ENCODE data around the gene KRTAP12-3.

Gene KRTAP12-3

GRCh38 chr21:44703731-44704635 lies 46.3 kb downstream of the KRTAP12-3 start:
- DNase-seq (ENCODE audit: low read depth), result no peak
- in situ Hi-C loops (cut with HindIII; ENCODE audit: low sequenced_read_pairs), result no loop called here

GRCh38 chr21:44704636-44705001 lies 46.9 kb downstream of the KRTAP12-3 start:
- no peak for TF ChIP-seq CTCF (IDR thresholded peaks at IDR 0.05; ENCODE audit: low read depth, low read length, missing control alignments)
- no peak for DNase-seq (ENCODE audit: low read depth)
- H3K4me3 ChIP-seq (ENCODE audit: low read depth, low read length), result no peak overlapping the region
- in situ Hi-C loops (cut with HindIII; ENCODE audit: low sequenced_read_pairs), result no loop called here

More at GRCh38 chr21:44703731-44704635, 46.3 kb downstream of the KRTAP12-3 start:
- no peak overlapping the region for H3K4me3 ChIP-seq (ENCODE audit: low read depth, low read length)
- TF ChIP-seq CTCF (IDR thresholded peaks at IDR 0.05; ENCODE audit: low read depth, low read length, missing control alignments), result no peak

- no peak for TF ChIP-seq CTCF (IDR thresholded peaks at IDR 0.05; ENCODE audit: low read depth, low read length, missing control alignments)
- H3K4me3 ChIP-seq (ENCODE audit: low read depth, low read length), result no peak overlapping the region
- DNase-seq (ENCODE audit: low read depth), result no peak
- in situ Hi-C loops (cut with HindIII; ENCODE audit: low sequenced_read_pairs), result no loop called here
These were observed 48.4 kb downstream of the KRTAP12-3 start for GRCh38 chr21:44706026-44706705.

GRCh38 chr21:44706706-44707581 lies 49.2 kb downstream of the KRTAP12-3 start:
- no peak for TF ChIP-seq CTCF (IDR thresholded peaks at IDR 0.05; ENCODE audit: low read depth, low read length, missing control alignments)
- in situ Hi-C loops (cut with HindIII; ENCODE audit: low sequenced_read_pairs), result no loop called here
- no peak for DNase-seq (ENCODE audit: low read depth)
- H3K4me3 ChIP-seq (ENCODE audit: low read depth, low read length), result no peak overlapping the region

Data from astrocyte of the cerebellum (primary cell).